Activated CD8-positive, alpha-beta memory T cell treated with anti-CD3 and anti-CD28 coated beads, Interleukin-2, amount 50 U/mL, for 24 hours (primary cell): ENCODE data around the gene PCDHA5.
"Not testable (repeated sequence)": the region's sequence is repeated elsewhere in the genome, so short reads cannot be mapped to it uniquely, and the experiment has no call there.

ENCODE experiments used
- DNase-seq: peaks from one replicate; pipeline ENCODE4 v3.0.0-alpha.2; 2020; ENCODE audit errors: extremely low read depth

Gene PCDHA5

DNA sequence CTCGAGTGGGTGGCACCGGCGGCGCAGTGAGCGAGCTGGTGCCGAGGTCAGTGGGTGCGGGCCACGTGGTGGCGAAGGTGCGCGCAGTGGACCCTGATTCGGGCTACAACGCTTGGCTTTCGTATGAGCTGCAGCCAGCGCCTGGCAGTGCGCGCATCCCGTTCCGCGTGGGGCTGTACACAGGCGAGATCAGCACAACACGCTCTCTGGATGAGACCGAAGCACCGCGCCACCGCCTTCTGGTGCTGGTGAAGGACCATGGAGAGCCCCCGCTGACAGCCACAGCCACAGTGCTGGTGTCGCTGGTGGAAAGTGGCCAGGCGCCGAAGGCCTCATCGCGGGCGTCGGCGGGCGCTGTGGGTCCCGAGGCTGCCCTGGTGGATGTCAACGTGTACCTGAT lies 2.1 kb downstream of the PCDHA5 start:
- no peak for DNase-seq

DNA sequence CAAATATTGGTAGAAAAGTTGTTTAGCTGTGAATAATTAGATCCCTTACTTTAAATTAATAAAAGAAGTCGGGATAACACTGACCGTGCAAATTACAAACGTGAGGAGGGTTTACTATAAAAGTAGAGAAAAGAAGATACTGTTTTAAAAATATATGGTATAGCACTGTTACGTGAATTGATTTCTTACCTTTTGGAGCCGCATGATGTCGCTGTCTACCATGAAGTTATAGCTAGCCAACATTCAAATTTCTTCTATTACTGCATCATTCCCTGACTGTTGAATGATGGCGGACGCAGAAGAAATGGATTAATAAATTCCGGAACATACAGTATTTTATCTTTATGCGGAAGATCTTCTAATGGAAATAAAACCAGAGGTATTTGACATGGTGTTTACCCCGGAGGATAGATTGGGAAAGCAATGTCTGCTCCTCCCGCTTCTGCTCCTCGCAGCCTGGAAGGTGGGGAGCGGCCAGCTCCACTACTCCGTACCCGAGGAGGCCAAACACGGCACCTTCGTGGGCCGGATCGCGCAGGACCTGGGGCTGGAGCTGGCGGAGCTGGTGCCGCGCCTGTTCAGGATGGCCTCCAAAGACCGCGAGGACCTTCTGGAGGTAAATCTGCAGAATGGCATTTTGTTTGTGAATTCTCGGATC lies 6.4 kb downstream of the PCDHA5 start, which contains the start of gene PCDHA6:
Gene PCDHA6, plus strand, starts transcription at position 257 of the 658 bp plus-strand sequence. Its CDS starts 132 bp downstream, at position 389.
- DNase-seq = no peak

DNA sequence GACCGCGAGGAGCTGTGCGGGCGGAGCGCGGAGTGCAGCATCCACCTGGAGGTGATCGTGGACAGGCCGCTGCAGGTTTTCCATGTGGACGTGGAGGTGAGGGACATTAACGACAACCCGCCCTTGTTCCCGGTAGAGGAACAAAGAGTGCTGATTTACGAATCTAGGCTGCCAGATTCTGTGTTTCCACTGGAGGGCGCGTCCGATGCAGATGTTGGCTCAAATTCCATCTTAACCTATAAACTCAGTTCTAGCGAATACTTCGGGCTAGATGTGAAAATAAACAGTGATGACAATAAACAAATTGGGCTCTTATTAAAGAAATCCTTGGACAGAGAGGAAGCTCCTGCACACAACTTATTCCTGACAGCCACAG lies 6.9 kb downstream of the PCDHA5 start:
- no peak for DNase-seq

DNA sequence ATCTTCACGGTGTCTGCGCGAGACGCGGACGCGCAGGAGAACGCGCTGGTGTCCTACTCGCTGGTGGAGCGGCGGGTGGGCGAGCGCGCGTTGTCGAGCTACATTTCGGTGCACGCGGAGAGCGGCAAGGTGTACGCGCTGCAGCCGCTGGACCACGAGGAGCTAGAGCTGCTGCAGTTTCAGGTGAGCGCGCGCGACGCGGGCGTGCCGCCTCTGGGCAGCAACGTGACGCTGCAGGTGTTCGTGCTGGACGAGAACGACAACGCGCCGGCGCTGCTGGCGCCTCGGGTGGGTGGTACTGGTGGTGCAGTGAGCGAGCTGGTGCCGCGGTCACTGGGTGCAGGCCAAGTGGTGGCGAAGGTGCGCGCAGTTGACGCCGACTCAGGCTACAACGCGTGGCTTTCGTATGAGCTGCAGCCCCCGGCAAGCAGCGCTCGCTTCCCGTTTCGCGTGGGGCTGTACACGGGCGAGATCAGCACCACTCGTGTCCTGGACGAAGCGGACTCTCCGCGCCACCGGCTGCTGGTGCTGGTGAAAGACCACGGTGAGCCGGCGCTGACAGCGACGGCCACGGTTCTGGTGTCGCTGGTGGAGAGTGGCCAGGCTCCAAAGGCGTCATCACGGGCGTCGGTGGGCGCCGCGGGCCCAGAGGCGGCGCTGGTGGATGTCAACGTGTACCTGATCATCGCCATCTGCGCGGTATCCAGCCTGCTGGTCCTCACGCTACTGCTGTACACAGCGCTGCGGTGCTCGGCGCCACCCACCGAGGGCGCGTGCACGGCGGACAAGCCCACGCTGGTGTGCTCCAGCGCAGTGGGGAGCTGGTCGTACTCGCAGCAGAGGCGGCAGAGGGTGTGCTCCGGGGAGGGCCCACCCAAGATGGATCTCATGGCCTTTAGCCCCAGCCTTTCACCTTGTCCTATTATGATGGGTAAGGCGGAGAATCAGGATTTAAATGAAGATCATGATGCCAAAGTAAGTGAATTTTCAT lies 8.4 kb downstream of the PCDHA5 start:
- DNase-seq = not testable (repeated sequence)

DNA sequence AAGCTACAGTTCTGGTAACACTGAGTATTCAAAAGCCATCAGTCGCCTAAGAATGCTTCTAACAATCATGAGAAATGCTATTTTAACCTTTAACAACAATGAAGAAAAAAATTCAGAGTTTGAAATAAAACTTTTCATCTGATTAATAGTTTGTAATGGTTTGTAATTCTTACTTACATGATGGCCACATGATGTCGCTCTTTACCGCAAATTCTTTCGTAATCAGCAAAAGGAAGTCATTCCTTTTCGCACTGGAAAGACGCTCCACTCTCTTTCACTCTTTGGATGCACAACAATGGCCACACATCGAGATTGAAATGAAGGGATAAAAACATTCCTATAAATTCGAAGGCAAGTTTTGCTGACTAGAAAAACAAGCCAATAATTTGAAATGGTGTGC lies 12.6 kb downstream of the PCDHA5 start, which contains the start of gene PCDHA7:
Gene PCDHA7, plus strand, starts transcription at position 277 of the 400 bp plus-strand sequence. Its CDS starts 115 bp downstream, at position 392.
- DNase-seq = no peak

DNA sequence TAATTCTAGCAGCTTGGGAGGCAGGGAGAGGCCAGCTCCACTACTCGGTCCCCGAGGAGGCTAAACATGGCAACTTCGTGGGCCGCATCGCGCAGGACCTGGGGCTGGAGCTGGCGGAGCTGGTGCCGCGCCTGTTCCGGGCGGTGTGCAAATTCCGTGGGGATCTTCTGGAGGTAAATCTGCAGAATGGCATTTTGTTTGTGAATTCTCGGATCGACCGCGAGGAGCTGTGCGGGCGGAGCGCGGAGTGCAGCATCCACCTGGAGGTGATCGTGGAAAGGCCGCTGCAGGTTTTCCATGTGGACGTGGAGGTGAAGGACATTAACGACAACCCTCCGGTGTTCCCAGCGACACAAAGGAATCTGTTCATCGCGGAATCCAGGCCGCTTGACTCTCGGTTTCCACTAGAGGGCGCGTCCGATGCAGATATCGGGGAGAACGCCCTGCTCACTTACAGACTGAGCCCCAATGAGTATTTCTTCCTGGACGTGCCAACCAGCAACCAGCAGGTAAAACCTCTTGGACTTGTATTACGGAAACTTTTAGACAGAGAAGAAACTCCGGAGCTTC lies 13.1 kb downstream of the PCDHA5 start:
- DNase-seq = not testable (repeated sequence)

DNA sequence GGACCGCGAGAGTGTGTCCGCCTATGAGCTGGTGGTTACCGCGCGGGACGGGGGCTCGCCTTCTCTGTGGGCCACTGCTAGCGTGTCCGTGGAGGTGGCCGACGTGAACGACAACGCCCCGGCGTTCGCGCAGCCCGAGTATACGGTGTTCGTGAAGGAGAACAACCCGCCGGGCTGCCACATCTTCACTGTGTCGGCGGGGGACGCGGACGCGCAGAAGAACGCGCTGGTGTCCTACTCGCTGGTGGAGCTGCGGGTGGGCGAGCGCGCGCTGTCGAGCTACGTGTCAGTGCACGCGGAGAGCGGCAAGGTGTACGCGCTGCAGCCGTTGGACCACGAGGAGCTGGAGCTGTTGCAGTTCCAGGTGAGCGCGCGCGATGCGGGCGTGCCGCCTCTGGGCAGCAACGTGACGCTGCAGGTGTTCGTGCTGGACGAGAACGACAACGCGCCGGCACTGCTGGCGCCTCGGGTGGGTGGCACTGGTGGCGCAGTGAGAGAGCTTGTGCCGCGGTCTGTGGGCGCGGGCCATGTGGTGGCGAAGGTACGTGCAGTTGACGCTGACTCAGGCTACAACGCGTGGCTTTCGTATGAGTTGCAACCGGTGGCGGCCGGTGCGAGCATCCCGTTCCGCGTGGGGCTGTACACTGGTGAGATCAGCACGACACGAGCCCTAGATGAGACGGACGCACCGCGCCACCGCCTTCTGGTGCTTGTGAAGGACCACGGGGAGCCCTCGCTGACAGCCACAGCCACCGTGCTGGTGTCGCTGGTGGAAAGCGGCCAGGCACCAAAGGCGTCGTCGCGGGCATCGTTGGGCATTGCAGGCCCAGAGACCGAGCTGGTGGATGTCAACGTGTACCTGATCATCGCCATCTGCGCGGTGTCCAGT lies 14.5 kb downstream of the PCDHA5 start:
- no peak for DNase-seq

DNA sequence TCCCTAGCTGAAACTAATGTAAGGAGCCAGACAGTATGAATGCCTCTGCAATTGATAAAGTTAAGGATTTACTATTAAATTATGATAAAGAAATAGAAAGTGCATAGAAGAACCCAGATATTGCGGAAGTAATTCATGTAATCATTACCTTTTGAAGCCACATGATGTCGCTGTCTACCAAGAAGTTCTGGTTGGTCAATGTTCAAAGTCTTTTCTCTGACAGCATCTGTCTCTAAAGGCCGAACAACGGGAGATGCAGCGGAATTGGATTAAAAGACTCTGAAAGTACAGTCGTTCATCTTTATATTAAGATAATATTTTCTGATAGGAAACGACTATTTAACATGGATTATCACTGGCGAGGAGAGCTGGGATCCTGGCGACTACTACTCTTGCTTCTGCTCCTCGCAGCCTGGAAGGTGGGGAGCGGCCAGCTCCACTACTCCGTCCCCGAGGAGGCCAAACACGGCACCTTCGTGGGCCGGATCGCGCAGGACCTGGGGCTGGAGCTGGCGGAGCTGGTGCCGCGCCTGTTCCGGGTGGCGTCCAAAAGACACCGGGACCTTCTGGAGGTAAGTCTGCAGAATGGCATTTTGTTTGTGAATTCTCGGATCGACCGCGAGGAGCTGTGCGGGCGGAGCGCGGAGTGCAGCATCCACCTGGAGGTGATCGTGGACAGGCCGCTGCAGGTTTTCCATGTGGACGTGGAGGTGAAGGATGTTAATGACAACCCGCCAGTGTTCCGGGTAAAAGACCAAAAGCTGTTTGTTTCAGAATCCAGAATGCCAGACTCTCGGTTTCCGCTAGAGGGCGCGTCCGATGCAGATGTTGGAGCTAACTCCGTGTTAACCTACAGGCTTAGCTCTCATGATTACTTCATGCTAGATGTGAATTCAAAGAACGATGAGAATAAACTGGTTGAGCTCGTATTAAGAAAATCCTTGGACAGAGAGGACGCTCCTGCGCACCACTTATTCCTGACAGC lies 19.9 kb downstream of the PCDHA5 start, which contains the start of gene PCDHA8:
Gene PCDHA8, plus strand, starts transcription at position 210 of the 985 bp plus-strand sequence. Its CDS starts 135 bp downstream, at position 345.
- no peak for DNase-seq

DNA sequence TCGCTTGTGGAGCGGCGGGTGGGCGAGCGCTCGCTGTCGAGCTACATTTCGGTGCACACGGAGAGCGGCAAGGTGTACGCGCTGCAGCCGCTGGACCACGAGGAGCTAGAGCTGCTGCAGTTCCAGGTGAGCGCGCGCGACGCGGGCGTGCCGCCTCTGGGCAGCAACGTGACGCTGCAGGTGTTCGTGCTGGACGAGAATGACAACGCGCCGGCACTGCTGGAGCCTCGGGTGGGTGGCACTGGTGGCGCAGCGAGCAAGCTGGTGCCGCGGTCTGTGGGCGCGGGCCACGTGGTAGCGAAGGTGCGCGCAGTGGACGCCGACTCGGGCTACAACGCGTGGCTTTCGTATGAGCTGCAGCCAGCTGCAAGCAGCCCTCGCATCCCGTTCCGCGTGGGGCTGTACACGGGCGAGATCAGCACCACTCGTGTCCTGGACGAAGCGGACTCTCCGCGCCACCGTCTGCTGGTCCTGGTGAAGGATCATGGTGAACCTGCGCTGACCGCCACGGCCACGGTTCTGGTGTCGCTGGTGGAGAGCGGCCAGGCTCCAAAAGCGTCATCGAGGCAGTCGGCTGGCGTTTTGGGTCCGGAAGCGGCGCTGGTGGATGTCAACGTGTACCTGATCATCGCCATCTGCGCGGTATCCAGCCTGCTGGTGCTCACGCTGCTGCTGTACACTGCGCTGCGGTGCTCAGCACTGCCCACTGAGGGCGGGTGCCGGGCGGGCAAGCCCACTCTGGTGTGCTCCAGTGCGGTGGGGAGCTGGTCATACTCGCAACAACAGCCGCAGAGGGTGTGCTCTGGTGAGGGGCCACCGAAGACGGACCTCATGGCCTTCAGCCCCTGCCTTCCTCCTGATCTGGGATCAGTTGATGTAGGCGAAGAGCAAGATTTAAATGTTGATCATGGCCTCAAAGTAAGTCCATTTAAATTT lies 21.7 kb downstream of the PCDHA5 start:
- DNase-seq = no peak

DNA sequence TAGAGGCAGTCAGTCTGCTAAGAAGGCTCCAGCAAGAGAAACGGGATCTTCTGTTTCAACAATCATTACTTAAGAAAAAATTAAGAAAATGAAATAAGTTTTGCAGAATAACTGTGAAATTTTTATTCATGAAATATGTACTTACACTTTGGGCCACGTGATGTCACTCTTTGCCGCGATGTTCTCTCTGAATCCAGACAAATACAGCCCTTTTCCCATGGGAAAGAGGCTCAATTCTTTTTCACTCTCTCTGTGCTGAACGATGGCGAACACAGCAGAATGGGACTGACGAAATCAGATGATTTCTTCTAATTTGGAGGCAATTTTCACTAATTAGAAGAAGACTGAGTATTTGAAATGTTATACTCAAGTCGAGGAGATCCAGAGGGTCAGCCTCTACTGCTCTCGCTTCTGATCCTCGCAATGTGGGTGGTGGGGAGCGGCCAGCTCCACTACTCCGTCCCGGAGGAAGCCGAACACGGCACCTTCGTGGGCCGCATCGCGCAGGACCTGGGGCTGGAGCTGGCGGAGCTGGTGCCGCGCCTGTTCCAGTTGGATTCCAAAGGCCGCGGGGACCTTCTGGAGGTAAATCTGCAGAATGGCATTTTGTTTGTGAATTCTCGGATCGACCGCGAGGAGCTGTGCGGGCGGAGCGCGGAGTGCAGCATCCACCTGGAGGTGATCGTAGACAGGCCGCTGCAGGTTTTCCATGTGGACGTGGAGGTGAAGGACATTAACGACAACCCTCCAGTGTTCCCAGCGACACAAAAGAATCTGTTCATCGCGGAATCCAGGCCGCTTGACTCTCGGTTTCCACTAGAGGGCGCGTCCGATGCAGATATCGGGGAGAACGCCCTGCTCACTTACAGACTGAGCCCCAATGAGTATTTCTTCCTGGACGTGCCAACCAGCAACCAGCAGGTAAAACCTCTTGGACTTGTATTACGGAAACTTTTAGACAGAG lies 27.0 kb downstream of the PCDHA5 start, which contains the start of gene PCDHA9:
Gene PCDHA9, plus strand, starts transcription at position 244 of the 964 bp plus-strand sequence. Its CDS starts 114 bp downstream, at position 358.
- DNase-seq = not testable (repeated sequence)

DNA sequence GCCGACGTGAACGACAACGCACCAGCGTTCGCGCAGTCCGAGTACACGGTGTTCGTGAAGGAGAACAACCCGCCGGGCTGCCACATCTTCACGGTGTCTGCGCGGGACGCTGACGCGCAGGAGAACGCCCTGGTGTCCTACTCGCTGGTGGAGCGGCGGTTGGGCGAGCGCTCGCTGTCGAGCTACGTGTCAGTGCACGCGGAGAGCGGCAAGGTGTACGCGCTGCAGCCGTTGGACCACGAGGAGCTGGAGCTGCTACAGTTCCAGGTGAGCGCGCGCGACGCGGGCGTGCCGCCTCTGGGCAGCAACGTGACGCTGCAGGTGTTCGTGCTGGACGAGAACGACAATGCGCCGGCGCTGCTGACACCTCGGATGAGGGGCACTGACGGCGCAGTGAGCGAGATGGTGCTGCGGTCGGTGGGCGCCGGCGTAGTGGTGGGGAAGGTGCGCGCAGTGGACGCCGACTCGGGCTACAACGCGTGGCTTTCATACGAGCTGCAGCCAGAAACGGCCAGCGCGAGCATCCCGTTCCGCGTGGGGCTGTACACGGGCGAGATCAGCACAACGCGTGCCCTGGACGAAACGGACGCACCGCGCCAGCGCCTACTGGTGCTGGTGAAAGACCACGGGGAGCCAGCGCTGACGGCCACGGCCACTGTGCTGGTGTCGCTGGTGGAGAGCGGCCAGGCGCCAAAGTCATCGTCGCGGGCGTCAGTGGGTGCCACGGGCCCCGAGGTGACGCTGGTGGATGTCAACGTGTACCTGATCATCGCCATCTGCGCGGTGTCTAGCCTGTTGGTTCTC lies 28.6 kb downstream of the PCDHA5 start:
- not testable (repeated sequence) for DNase-seq

DNA sequence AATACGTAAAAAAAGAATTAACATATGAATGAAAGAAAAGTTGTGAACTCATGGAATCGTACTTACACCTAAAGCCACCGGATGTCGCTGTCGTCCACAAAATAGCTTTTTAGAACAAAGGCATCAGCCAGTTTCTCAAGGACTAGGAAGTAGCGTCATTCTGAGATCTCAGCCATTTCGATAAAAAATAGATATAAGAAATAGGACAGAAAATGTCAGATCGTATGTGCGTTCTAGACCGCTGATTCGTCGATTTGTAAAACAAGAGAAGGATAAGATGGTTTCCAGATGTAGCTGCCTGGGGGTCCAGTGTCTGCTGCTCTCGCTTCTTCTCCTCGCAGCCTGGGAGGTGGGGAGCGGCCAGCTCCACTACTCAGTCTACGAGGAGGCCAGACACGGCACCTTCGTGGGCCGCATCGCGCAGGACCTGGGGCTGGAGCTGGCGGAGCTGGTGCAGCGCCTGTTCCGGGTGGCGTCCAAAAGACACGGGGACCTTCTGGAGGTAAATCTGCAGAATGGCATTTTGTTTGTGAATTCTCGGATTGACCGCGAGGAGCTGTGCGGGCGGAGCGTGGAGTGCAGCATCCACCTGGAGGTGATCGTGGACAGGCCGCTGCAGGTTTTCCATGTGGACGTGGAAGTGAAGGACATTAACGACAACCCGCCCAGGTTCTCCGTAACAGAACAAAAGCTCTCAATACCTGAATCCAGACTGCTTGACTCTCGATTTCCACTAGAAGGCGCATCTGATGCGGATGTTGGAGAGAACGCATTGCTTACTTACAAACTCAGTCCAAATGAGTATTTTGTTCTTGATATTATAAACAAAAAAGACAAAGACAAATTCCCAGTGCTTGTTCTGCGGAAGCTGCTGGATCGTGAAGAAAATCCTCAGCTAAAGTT lies 34.6 kb downstream of the PCDHA5 start, which contains the start of gene PCDHA10:
Gene PCDHA10, plus strand, starts transcription at position 126 of the 903 bp plus-strand sequence. Its CDS starts 152 bp downstream, at position 278.
- no peak for DNase-seq

DNA sequence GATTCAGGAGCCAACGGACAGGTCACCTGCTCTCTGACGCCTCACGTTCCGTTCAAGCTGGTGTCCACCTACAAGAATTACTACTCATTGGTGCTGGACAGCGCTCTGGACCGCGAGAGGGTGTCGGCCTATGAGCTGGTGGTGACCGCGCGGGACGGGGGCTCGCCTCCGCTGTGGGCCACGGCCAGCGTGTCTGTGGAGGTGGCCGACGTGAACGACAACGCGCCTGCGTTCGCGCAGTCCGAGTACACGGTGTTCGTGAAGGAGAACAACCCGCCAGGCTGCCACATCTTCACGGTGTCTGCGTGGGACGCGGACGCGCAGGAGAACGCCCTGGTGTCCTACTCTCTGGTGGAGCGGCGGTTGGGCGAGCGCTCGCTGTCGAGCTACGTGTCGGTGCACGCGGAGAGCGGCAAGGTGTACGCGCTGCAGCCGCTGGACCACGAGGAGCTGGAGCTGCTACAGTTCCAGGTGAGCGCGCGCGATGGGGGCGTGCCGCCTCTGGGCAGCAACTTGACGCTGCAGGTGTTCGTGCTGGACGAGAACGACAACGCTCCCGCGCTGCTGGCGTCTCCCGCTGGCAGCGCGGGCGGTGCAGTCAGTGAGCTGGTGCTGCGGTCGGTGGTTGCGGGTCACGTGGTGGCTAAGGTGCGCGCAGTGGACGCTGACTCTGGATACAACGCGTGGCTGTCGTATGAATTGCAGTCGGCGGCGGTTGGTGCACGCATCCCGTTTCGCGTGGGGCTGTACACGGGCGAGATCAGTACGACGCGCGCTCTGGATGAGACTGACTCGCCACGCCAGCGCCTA lies 36.0 kb downstream of the PCDHA5 start:
- no peak for DNase-seq

DNA sequence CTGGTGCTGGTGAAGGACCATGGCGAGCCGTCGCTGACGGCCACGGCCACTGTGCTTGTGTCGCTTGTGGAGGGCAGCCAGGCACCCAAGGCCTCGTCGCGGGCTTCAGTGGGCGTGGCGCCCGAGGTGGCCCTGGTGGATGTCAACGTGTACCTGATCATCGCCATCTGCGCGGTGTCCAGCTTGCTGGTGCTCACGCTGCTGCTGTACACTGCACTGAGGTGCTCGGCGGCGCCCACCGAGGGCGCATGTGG lies 36.5 kb downstream of the PCDHA5 start:
- DNase-seq = no peak
